ENCODE data around the gene PTPRN2.

DNA sequence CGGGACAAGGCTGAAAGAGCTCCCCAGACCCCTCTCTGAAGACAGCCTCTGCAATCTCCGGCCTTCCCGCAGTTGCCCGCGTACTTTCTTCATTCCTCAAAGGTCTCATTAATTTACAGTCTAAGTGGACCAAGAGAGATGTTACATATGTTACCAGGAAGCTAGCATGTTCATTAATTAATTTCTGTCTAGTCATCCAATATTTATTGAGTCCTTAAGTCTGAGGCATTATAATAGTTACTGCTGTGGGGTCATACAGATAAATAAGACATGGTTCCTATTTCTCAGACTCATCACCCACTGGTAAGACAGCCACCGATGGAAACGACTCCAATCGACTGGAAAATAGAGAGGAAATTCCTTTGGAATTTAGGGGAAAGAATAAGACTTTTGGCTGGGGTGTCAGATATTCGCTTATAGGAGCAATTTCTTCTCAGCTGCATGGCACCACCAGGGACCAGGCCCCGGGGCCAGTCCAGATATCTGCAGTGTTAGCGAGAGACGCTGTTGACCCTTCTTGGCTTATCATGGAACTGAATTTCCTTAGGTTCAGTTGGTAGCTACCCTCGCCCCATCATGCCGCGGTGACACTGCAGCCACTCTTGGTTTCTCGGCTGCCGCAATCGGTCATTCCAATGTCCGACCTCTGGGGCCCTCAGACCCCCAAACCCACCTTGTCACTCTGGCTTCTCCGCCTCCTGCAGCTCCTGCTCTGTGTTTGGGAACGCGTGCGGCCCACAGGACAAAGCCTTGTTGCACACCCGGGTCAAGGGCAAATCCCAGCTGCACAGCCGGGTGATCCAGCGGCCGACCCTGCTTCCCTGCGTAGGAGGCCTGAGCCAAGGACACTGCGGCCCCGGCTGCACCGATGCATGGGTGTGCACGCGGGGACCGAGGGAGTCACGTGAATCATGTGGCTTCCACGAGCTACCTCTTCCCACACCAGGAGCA is 867.6 kb downstream of the PTPRN2 start:
- TF ChIP-seq POLR2A (IDR thresholded peaks at IDR 0.05) (no peak), POLR2AphosphoS5 (IDR thresholded peaks at IDR 0.05) (no peak)
- TF ChIP-seq, protein P1, sequence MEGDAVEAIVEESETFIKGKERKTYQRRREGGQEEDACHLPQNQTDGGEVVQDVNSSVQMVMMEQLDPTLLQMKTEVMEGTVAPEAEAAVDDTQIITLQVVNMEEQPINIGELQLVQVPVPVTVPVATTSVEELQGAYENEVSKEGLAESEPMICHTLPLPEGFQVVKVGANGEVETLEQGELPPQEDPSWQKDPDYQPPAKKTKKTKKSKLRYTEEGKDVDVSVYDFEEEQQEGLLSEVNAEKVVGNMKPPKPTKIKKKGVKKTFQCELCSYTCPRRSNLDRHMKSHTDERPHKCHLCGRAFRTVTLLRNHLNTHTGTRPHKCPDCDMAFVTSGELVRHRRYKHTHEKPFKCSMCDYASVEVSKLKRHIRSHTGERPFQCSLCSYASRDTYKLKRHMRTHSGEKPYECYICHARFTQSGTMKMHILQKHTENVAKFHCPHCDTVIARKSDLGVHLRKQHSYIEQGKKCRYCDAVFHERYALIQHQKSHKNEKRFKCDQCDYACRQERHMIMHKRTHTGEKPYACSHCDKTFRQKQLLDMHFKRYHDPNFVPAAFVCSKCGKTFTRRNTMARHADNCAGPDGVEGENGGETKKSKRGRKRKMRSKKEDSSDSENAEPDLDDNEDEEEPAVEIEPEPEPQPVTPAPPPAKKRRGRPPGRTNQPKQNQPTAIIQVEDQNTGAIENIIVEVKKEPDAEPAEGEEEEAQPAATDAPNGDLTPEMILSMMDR (IDR thresholded peaks at IDR 0.05): no peak
